T47D (cell line): ENCODE results near the gene TAF11.
"Not testable (repeated sequence)": the region's sequence is repeated elsewhere in the genome, so short reads cannot be mapped to it uniquely, and the experiment has no call there.

Experiments used
- DNase-seq, 2 experiments: peaks; one replicate each; pipeline versions ENCODE4 v3.0.0 to v3.0.0-alpha.2; 2011 to 2012; ENCODE audit warnings: low read depth in 1 of 2, low spot score in 1 of 2
- JUND ChIP-seq: IDR thresholded peaks from 2 replicates; pipeline ENCODE4 v1.6.1; 2012; ENCODE audit warnings: low read depth
- in situ Hi-C: cut with HindIII; loops from 2 replicates; pipeline ENCODE4 v1.10.0; 2016; ENCODE audit warnings: low sequenced_read_pairs, low pct_unique_long_range_greater_than_20kb

Gene TAF11

DNA sequence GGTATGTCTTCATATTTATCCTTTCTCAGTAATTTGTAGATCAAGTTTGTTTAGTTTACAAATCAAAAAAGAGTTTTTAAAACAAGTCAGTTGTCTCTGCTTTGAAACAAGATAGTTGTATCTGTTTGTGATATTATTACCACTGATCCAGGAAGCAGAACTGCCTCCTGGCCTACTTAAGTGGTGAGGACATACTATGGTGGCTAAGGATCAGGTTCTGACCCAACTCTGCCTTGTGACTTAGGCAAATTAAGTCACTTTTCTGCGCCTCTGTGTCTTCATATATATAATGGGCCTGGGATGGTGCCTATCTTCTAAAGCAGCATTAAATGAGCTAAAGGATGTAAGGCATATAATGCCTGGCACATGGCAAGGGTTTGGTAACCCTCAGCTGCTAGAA, 9.9 kb upstream of the TAF11 start:
- no peak for TF ChIP-seq JUND
- in situ Hi-C loops = no loop called here
- no peak for DNase-seq

DNA sequence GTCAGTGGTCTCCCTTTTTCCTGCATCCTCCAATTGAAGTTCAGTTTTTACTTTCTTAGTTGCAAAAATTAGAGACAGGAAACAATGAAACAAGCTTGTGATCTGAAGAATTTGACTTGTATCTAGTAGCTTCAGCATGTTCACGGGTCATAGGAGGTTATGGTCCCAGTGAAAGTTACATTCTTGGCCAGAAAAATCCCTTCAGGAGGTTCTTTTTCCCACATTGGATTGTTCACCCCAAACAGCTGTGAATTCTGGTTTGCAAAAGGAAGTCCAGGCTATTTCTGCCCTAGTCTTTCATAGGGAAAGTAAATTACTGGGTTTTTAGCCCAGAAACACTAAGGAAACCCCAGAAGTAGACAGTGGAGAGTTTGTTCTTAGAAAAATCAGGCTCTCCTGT, 9.3 kb upstream of the TAF11 start:
- in situ Hi-C loops = no loop called here
- no peak for TF ChIP-seq JUND

DNA sequence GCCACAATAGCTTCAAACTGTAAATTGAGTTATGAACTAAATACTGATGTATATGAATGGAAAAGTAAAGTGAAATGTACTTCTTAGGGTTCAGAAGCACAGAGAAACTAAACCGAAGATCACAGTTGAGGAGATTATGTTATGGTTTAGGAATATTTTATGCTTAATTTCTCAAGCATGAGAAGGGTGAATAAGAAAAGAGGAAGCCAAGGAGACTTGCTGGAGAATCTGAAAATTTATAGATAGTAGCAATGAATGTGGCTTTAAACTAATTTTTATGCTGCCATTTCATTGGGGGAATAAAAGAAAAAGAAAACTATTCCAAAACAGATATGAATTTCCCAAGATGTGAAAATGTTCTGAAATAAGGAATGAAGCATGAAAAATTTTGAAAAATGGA, 6.9 kb upstream of the TAF11 start:
- TF ChIP-seq JUND = no peak
- in situ Hi-C loops = no loop called here
- DNase-seq = no peak

More for the DNA sequence above, 9.3 kb upstream of the TAF11 start:
- DNase-seq = no peak

DNA sequence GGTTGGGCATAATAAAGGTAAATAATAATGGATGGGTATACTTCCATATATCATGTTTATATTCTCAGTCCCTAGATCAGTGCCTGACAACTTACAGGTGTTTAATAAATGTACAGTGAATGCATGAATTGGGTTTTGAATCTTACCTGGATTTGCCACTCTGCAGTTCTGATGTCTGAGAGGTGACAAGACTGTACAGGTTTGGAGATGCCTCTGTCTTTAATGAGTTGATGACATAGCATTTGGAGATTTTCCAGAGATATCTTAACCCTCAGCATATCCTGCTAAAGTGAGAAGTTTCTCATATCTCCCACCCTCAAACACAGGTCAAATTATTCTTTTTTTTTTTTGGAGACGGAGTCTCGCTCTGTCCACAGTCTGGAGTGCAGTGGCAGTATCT, 3.5 kb upstream of the TAF11 start:
- TF ChIP-seq JUND = no peak
- DNase-seq = no peak
- in situ Hi-C loops = no loop called here

DNA sequence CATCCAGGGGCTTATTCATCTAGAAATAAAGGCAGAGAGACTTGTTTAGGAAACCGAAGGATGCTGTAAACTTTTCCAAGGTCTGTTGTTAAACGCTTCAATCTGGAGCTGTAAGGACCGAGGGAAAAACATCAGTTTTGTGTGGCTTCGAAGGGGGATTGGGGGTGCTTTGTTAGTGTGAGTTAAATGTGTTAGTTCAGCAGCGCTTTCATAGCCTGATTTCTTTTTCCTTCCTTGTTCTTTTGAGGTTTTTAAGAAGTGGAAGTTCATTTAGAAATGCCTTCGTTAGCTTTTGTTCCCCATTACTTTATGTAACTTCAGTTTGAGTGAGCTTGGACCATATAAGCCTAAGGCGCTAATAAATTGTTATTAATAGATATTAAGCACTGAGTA, 2.7 kb upstream of the TAF11 start:
- TF ChIP-seq JUND = no peak
- DNase-seq = no peak
- in situ Hi-C loops = no loop called here

DNA sequence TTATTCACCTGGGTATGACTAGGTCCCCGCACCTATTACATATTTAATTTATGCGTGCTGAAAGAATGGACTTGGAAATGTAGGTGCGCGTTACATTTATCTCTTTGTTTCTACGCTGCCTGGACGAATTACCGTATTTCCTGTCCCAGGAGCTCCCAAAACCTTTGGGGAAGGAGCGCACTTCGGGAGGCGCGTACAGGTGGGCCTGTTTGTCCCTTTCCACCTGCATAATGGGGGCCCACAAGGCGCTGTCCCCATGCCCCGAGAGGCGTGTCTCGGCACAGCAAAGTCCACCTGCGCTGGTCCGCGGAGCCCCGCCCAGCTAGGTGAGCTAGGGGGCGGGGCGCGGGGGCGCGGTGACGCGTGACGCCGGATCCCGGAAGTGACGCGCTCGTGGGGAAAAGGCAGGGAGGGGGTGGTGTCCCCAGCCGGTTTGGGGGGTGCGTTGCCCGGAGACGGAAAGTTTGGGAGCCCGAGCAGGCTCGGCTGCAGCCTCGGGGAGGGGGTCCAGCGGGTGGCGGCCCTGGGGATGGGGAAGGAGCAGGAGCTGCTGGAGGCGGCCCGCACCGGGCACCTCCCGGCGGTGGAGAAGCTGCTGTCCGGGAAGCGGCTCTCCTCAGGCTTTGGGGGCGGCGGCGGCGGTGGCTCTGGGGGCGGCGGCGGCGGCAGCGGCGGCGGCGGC, 1.2 kb upstream of the TAF11 start, which contains the start of gene ANKS1A:
ANKS1A (plus strand) TSS at position 382 of the 682 bp plus-strand sequence; CDS start at position 530, 148 bp downstream.
- in situ Hi-C loops = no loop called here
- no peak for TF ChIP-seq JUND
- peak; percentile 67 to 93 for DNase-seq

DNA sequence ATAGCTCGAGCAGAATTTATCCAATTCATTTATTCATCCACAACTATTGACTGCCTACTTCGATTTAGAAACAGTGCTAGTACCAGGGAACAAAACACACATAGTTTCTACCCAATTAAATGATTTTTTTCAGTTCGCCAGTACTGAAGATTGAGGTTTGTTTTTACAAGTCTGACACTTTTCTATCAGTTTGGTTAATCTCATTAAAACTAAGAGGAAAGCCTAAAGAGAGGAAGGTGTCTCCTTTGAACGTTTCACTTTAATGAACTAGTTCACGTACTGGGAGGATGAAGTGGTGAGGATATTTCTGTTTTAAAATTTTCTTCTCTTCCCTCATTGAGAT, 643 bp upstream of the TAF11 start:
- no peak for DNase-seq
- no peak for TF ChIP-seq JUND
- in situ Hi-C loops = no loop called here

DNA sequence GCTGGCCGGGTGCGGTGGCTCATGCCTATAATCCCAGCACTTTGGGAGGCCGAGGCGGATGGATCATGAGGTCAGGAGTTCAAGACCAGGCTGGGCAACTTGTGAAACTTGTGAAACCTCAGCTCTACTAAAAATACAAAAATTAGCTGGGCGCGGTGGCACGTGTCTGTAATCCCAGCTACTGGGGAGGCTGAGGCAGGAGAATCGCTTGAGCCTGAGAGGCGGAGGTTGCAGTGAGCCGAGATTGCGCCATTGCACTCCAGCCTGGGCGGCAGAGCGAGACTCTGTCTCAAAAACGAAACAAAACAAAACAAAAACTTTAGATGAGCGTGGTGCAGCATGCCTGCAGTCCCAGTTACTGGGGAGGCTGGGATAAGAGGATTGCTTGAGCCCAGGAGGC, 2.0 kb downstream of the TAF11 start:
- in situ Hi-C loops, DNase-seq: not testable (repeated sequence)

DNA sequence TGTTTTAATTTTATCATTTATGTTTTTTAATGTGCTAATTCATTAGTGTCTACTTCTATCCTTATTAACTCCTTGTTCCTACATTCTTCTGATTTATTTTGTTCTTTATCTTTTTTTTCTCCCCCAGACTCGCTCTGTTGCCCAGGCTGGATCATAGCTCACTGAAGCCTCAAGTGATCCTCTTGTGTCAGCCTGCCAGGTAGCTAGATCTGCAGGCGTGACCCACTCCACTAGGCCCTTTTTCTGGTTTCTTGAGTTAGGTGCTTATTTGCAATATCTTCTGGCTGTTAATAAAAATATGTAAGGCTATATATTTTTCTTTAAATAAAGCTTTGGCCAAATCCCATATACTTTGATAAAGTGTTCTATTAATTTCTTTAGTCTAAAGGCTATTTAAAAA, 2.8 kb downstream of the TAF11 start:
- no peak for DNase-seq

DNA sequence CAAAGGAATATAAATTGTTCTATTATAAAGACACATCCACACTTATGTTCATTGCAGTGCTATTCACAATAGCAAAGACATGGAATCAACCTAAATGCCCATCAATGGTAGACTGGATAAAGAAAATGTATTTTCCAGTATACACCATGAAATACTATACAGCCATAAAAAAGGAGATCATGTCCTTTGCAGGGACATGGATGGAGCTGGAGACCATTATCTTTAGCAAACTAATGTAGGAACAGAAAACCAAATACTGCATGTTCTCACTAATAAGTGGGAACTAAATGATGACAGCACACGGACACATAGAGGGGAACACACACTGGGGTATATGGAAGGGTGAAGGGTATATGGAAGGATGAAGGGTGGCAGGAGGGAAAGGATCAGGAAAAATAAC, 3.8 kb downstream of the TAF11 start:
- in situ Hi-C loops, DNase-seq: not testable (repeated sequence)

More for the DNA sequence above, 2.8 kb downstream of the TAF11 start:
- TF ChIP-seq JUND = no peak
- in situ Hi-C loops = no loop called here

DNA sequence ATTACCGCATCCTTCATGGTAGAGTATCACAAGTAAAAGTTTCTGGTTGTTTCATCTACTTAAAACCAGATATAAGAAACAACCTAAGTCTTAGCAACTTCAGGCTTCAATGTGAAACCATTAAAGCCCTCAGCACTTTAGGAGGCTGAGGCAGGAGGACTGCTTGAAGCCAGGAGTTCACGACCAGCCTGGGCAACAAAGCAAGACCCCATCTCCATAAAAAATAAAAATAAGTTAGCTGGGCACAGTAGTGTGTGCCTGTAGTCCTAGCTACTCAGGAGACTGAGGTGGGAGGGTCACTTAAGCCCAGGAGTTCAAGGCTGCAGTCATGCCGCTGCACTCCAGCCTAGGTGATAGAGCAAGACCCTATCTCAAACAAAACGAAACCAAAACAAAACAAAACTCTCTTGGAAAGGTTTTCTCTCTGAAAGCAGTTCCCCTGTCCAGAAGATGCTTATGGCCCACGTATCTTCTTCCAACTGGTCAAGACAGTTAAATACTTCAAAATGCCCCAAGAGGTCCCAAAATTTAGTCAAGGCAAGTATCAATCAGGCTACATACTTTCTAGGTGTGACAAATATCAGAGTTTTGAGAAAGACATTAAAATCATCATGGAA, 9.9 kb downstream of the TAF11 start:
- no peak for TF ChIP-seq JUND
- in situ Hi-C loops = no loop called here
- DNase-seq = no peak

DNA sequence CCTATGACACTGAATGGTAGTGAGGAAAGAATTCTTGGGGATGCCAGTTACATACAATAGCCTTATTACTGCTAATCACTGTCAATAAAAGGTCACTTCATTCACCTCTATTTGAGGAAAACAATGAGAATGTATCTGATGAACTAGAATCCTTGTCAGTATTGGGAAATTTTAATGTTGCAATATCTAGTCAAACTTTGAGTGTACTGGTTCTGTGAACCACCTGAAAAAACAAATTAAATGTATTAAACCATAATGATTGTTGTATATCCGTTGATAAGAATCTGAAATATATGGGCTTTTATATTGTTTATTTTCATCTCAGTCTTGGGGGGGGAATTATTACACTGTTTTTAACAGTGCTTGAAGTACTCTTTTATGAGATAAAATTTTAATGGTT, 10.6 kb downstream of the TAF11 start:
- DNase-seq = no peak
- no peak for TF ChIP-seq JUND
- in situ Hi-C loops = no loop called here

DNA sequence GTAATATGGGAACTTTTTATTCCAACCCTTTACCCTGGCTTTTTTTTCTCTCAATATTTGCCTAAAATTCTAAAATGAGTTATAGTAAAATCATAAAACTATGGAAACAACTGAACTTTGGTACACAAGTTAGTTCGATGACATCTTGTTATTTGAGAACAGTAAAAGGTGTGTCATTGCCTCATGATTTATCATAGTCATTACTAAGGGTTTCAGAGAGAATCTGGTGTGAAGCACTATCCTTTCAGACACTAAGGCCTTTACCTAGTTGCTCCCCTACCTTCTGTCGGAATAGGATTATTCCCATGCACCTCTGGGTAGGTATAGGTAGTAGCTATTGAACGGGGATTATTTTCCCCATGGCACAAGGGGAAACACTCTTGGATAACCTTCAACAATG, 11.4 kb downstream of the TAF11 start:
- in situ Hi-C loops = no loop called here
- no peak for DNase-seq
- TF ChIP-seq JUND = no peak
